Ascending aorta (tissue), 2 donors: ENCODE results near the gene RDH13. TPM values are rescaled to one million over a fixed set of nuclear protein-coding genes. Genes with fewer than 3 reads are reported as not detected.
A peak's percentile ranks its signal among the peaks of the same experiment; 100 is the strongest.

Experiments used
- DNase-seq, 2 donors: peaks; one replicate each; pipeline ENCODE4 v3.0.0-alpha.2; 2019; ENCODE audit warnings: low spot score in 2 of 2
- H3K27ac ChIP-seq, 2 donors: fragments of 200-600 bp; sonication (generic); one replicate each; pipeline ENCODE4 v1.5.1; 2016 to 2017; ENCODE audit warnings: mild to moderate bottlenecking in 1 of 2
- H3K27me3 ChIP-seq: fragments of 200-600 bp; sonication (generic); one replicate; pipeline ENCODE4 v1.5.1; 2017
- H3K36me3 ChIP-seq, 2 donors: fragments of 200-600 bp; sonication (generic); one replicate each; pipeline ENCODE4 v1.5.1; 2016
- H3K4me1 ChIP-seq, 2 donors: fragments of 200-600 bp; sonication (generic); one replicate each; pipeline ENCODE4 v1.5.1; 2016 to 2017; ENCODE audit warnings: mild to moderate bottlenecking in 1 of 2
- H3K4me3 ChIP-seq, 2 donors: fragments of 200-600 bp; sonication (generic); one replicate each; pipeline ENCODE4 v1.5.1; 2016 to 2017; ENCODE audit warnings: mild to moderate bottlenecking in 1 of 2
- H3K9me3 ChIP-seq, 2 donors: fragments of 200-600 bp; sonication (generic); one replicate each; pipeline ENCODE4 v1.5.1; 2016
- CTCF ChIP-seq, 3 experiments: fragments of 200-600 bp in 2 of 3; fragments of 450-650 bp in 1 of 3; sonication (generic) in 2 of 3; IDR thresholded peaks; one replicate each; pipeline ENCODE4 v1.5.1; 2016 to 2019; ENCODE audit warnings: antibody characterized with exemption in 3 of 3, mild to moderate bottlenecking in 1 of 3, moderate library complexity in 1 of 3
- intact Hi-C: fragments of 100-400 bp; cut with DNase I; formaldehyde crosslinking; loops from one replicate; pipeline ENCODE4 v1.15.1; 2023
- total RNA-seq: library from RNA; depleted of rRNA; stranded (reverse); fragments of >200 nt; gene quantifications from one replicate; pipeline ENCODE4 v1.1.0, GENCODE V29; 2016

The RDH13 gene
- total RNA-seq, 1 donor from 2014 or later, result 12.1 TPM

DNA sequence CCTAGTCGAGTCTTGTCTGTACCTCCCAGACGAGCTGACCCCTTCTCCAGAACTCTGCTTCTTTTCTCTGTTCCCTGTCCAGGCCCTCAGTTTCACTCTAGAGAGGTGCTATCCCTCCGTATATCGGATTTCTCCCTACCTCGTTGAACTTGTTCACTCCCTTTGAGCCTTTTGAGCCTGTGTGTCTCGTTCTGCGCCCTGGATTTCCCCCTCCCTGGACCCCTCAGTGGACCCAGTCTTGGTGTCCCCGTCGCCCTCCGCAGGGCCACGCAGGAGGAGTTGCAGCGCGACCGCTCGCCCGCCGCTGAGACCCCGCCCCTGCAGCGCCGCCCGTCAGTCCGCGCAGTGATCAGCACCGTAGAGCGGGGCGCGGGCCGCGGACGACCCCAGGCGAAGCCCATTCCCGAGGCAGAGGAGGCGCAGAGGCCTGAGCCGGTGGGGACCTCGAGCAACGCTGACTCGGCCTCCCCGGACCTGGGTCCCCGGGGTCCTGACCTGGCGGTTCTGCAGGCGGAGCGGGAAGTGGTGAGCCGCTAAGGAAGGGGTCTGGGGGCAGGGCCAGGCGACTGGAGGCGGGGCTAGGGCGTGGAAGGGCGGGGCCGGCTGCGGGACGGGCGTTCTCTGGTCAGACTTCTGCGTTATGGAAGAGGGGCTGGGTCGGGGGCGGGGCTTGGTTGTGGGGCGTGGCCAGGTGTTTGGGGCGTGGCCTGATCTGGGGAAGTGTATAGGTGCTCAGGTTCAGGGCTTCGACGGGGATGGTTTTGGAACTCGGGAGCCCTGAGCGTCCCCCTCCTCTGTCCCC is 18.2 kb upstream of the RDH13 start:
- H3K4me3 ChIP-seq, result peak overlapping the region; percentile 51 to 63
- peaks cover 6 to 11% of the 10 kb centered on the region in 2 donors for H3K4me1 ChIP-seq
- H3K27me3 ChIP-seq, result peaks cover 33% of the 10 kb centered on the region
- intact Hi-C loops, result no loop called here
- H3K27ac ChIP-seq, result no peak overlapping the region
- peak; percentile 45 to 77 for DNase-seq
- no peaks in the 10 kb centered on the region for H3K36me3 ChIP-seq
- H3K9me3 ChIP-seq, result no peaks in the 10 kb centered on the region
- no peak for TF ChIP-seq CTCF (IDR thresholded peaks at IDR 0.05)

GRCh38 chr19:55080121-55080967 is 17.4 kb upstream of the RDH13 start:
- Histone ChIP-seq H3K9me3 (no peaks in the 10 kb centered on the region), H3K36me3 (no peaks in the 10 kb centered on the region), H3K4me3 (peak overlapping the region; percentile 9 to 63), H3K27me3 (peaks cover 29% of the 10 kb centered on the region), H3K27ac (no peak overlapping the region), H3K4me1 (peaks cover 6 to 11% of the 10 kb centered on the region in 2 donors)
- DNase-seq, result no peak
- intact Hi-C loops, result no loop called here
- no peak for TF ChIP-seq CTCF (IDR thresholded peaks at IDR 0.05)

DNA sequence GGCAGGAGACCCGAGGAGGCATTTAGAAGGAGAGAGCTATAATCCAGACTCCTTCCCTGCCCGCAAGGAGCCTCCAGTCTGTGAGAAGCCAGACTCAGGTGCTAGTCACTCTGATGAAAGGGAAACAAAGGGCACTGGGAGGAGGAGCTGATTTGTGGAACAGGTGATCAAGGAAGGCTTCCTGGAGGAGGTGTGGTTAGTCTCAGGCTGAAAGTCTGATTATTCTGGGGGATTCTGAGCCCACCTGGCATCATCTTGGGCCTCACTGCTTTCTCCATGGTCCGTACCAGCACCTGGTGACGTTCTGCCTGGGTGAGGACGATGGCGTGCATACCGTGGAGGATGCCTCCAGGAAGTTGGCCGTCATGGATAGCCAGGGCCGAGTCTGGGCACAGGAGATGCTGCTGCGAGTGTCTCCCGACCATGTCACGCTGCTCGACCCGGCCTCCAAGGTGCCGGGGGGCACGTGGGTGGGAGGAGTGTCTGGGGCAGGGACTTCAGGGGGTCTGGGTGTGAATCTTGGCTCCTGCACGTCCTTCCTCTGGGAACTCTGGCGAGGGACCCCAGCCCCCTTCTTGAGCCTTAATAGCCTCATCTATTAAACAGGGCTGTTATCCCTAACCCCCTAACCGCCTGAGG is 16.6 kb upstream of the RDH13 start:
- intact Hi-C loops, result no loop called here
- Histone ChIP-seq H3K4me3 (no peak overlapping the region), H3K27ac (no peak overlapping the region), H3K9me3 (no peaks in the 10 kb centered on the region), H3K4me1 (peaks cover 6 to 11% of the 10 kb centered on the region in 2 donors), H3K27me3 (peaks cover 29% of the 10 kb centered on the region), H3K36me3 (no peaks in the 10 kb centered on the region)
- DNase-seq, result no peak
- TF ChIP-seq CTCF (IDR thresholded peaks at IDR 0.05), result no peak

- Histone ChIP-seq H3K4me1 (peaks cover 6 to 11% of the 10 kb centered on the region in 2 donors), H3K27me3 (peaks cover 29% of the 10 kb centered on the region), H3K36me3 (no peaks in the 10 kb centered on the region)
These were observed 16.0 kb upstream of the RDH13 start for GRCh38 chr19:55078996-55079395.

More at GRCh38 chr19:55078996-55079395, 16.0 kb upstream of the RDH13 start:
- intact Hi-C loops, result no loop called here
- Histone ChIP-seq H3K4me3 (no peak overlapping the region), H3K27ac (no peak overlapping the region), H3K9me3 (no peaks in the 10 kb centered on the region)
- no peak for TF ChIP-seq CTCF (IDR thresholded peaks at IDR 0.05)
- no peak for DNase-seq
